Embryonic facial prominence (tissue), 1 donor: Measurements from ENCODE around the gene SLC9A3.

Experiments used
- DNase-seq: peaks from one replicate; pipeline ENCODE4 v3.0.0-alpha.2; 2016; ENCODE audit errors: extremely low spot score

The SLC9A3 gene

DNA sequence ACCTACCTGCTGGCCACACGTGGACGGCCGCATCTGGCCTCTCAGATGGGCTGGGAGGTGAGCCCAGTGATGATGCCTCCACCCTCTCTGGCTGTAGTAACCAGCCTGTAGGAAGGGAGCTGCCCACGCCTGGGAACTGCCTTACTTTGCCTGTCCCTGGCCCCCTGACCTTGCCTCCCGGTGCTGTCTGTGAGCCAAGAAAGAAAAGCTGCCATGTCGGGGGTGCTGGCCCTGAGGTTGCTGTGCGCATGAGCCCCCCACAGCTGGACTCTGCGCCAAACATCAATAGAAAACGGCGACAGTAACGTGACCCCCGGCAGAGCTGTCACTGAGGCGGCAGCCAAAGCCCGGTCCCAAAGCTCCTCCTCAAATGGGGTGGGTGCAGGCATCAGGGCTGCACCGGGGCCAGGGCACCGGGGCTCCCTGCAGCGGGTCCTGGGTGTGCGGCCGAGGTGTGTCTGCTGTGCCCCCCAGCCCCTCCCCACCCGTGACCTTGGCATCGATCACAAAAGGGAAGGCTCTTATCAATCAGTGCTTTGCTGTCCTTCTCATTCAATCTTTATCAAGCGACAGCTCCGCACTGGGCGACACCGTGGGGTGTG, 15.3 kb upstream of the SLC9A3 start:
- DNase-seq, result no peak

DNA sequence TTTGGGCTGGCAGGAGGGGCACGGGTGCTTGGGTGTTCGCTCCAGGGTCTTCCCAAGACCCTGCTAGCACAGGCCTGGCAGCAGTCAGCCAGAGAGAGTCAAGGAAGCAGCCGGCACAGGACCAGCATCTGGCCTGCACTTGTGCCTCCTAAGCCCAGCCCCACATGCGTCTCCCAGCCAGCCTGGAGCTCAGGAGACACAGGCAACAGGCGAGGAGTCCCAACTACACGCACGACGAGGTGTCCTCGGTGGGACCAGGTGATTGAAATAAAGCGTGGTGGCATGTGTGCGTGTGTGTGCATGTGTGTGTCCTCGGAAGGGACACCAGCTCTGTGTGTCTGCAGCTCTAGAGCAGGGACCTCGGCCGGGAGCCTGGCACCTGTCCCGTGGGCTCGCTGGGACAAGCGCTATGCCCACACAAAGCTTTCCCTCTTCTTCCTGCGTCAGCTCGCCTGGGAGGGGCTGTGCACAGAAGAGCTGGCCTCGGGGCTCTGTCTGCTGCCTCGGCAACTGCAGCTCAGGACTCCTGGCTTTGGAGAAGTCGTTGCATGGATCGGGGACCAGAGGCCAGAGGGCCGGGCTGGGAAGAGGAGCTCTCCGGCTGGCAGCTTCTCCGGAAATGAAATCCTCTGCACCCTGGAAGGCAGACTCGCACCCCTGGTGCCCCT, 14.7 kb upstream of the SLC9A3 start:
- DNase-seq, result no peak

DNA sequence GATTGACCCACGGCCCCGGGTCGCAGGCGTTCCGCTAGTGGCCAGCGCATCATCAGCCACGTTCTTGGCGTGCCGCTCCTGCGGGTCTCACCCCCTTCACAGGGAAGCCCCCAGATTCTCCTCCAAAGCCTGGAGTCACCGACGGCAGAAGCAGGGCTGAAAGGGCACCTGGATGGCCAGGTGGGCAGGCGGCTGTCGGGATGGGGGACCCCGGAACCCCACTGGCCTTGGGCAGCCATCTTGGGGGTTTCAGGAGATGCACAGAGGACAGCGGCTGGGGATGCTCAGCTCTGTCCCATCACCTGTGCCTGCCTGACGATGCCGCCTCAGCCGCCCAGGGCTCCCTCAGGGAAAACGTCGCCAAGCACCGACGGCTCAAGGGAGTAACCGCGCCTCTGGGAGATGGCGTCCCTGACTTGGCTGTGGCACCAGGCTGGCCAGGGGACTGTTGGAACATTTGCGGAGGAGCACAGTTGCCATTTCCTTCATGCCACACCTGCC, 14.1 kb upstream of the SLC9A3 start:
- DNase-seq, result no peak

DNA sequence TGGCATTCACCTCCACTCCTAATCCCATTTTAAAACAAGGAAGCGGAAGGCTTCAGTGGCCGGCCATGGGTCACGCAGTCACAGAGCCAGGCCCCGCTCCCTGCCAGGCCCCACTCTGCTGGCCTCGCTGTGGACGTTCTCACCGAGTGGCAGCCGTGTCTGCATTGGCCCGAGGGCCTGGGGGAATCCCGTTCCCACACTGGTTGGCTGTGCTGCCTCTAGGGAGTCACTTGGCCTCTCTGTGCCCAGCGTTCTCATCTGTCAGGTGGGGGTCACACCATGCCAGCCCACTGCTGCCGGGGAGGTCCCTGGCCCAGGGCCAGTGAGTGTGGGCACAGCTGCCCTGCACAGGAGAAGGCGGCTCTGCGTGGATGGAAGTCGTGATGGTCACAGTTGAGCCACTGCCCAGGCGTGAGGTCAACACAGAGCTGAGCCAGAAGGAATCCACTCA, 13.4 kb upstream of the SLC9A3 start:
- no peak for DNase-seq

DNA sequence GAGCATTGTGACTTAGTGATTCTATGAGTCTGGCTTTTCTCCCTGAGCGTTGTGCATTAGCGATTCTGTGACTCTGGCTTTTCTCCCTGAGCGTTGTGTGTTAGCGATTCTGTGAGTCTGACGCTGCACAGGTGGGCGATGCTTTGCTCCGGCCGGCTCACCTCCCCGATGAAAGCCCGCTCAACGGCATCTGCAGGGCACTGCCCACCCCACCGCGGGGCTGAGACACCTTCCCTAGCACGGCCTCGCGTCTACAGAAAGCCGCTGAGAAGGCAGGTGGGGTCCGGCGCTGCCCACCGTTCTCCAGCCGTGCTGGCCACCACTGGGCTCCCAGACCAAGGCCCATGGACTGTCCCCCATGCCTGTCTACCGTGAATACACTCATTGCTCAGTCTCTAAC, 12.8 kb upstream of the SLC9A3 start:
- DNase-seq, result no peak

DNA sequence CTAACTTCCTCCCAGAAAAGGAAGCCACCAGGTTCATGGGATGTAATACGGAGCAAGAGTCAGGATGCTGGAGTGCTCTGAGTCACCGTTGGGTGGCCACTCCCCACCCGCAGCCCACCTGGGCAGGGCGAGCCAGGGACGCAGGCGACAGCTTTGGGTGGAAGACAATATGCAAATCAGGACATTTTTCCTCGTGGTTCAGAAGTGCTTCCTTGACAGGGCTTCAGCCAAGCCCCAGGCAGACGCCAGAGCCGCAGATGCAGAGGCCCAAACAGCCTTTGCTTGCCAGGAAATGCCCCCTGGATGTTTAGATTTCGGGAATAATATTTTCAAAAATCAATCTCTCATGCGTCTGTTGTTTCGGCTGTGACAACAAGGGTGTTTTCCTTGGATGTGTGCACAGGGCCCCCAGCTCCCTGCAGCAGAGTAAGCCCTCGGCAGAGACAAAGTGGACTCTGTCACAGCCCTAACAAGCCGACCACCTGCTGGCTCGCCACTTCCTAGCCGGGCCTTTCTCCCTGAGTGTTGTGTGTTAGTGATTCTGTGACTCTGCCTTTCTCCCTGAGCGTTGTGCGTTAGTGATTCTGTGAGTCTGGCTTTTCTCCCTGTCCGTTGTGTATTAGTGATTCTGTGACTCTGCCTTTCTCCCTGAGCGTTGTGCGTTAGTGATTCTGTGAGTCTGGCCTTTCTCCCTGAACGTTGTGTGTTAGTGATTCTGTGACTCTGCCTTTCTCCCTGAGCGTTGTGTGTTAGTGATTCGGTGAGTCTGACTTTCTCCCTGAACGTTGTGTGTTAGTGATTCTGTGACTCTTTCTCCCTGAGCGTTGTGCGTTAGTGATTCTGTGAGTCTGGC, 11.8 kb upstream of the SLC9A3 start:
- no peak for DNase-seq

DNA sequence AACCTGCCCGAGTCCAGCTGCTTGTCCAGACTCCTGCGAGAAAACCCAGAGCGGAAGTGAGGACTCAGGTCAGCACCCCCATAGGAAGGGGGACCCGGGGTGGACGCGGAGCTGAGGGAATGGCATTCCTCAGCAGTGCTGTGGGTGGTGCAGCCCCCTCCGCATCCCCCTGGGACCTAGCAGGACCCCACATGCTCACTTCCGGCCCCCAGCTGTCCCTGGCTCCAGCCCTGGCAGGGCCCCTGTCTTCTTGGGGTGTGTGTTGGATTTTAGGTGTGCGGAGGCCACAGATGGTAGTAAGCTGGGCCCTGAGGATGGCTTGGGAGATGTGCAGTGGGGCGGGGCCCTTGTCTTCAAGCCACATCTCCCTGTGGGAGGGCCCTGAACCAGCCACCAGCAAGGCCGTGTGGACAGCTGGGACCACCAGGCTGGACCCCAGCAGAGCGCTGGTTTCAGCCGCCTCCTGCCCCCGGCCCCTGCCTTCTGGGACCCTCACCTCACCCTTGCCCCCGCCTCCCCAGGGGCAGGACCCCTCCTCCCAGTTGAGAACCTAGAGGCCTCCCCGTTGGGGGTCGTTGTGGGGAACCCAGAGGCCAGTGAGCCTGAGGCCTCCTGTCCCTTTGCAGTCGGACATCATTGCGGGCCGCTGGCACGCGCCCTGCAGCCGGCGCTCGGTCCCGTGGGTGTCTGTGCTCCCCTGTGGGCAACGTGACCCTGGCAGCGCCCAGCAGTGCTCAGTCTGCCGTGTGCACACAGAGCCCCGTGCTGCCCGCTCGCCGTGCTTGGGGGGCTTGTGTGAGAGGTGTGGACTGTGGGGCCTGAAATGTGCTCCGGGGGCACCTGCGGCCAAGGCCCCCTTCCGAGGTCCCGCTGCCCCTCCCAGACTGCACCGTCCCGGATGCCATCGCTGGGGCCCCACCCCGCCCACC, 10.8 kb upstream of the SLC9A3 start:
- DNase-seq, result no peak

DNA sequence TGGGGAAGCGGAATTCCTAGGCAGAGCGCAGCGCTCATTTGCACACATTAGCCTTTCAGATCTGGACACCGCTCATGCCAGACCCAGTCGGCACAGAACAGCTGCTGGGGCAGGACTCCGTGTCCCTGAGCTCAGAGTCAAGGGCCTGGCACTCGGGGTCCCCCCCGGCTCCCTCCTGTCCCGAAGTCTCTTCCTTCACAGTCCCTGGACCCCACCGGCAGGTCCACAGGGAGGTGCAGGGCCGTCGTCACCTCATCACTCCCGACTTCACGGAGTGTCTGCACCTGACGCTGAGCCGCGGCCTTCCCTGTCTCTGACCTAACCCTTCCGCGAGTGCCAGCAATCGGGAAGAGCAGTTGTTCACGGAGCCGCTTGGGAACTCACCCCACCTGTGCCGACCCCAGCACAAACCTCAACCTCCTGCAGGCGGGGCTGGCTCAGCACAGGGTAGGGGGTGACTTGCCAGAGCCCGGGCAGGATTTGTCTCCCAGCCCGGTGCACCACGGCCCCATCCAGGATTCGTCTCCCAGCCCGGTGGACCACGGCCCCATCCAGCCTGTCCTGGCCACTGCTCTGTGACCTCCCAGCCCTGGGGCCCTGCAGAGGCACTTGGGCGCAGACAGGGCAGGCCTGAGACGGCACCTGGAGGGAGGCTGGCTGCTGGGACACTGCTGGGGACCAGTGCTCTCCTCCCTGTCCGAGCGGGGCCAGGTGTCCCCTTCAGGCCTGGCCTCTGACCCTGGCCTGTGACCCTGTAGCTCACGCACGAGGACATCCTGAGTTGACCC, 9.9 kb upstream of the SLC9A3 start:
- DNase-seq, result no peak

DNA sequence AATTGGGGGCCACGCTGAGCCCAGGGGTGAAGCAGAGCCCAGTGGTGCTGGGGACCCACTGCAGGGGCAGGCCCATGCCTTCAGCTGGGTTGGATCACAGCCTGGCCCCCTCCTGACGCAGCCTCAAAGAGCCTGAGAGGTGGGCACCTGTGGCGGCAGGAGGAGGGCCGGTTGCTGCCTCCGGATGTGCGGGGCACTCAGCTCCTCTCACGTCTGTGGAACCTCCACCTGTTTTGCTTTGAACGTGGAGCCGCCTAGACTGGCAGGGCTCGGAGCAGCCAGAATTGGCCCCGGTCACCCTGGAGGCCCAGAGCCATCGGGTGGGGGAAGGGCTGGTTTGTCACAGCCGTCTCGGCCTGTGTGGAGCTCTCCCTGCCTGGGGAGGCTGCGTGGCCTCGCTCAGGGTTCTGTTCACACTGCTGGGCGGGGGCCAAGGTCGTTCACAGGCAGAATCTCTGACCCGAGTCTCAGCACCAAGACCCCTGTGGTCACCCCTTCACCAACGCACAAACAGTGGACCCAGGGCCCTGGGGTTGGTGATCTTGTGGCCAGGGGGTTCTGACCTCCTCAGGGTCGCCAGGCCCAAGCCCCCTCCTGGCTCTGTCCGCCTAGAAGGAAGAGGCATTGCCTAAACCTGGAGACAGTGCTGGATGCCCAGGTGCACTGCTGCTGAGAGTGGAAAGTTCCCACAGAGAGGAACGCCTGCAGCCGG, 9.2 kb upstream of the SLC9A3 start:
- no peak for DNase-seq

DNA sequence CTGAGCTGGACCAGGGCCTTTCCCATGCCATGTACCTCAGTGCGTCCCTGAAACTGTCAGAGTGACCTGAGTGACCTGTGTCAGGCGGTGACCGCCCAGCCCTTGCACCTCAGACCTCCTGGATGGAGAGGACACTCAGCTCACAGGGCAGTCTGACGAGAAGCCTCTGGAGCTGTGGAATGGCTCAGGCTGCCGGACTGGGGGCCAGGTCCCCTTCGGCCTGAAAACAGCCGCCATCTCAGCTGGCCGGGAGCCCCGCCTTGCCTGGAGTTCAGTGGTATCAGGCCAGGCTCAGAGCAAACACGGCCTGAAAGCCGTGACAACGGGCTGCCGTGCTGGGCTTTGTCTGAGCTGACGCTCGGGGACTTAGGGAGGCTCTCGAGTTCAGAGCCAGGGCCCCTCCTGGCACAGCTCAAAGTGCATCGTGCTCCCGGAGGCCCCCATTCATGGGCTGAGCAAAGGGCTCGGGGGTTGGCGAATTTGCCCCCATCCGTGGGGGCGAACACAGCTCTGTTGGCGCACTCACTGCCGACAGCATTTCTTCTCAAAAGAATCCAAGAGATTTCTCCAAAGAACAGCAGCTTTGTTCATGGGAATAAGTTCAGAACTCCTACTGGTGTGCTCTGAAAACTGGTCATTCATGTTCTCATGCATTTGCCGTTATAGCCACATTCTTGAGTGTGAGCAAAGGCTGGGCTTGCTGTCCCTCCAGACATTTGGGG, 8.4 kb upstream of the SLC9A3 start:
- no peak for DNase-seq

DNA sequence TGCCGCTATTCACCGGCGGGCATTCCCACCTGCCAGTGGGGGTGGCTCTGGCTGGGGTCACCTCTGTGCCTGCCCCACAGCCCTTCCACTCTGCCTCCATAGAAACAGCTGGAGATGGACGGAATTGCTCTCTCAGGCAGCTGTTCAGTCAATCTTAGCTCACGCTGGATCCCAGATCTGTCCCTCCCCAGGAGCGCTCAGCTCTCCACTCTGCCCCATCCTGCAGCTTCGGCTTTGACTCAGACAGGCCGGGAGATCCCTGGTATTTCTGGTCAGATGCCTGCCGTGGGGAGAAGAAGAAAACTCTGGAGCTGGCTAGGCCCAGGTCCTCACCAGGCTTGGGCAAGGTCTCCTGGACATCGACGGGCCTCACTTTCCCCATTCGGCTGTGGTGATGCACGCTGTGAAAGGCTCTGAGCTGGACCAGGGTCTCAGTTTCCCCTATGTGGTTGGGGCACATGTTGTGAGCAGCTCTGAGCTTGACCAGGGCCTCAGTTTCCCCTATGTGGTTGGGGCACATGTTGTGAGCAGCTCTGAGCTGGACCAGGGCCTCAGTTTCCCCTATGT, 7.6 kb upstream of the SLC9A3 start:
- no peak for DNase-seq

DNA sequence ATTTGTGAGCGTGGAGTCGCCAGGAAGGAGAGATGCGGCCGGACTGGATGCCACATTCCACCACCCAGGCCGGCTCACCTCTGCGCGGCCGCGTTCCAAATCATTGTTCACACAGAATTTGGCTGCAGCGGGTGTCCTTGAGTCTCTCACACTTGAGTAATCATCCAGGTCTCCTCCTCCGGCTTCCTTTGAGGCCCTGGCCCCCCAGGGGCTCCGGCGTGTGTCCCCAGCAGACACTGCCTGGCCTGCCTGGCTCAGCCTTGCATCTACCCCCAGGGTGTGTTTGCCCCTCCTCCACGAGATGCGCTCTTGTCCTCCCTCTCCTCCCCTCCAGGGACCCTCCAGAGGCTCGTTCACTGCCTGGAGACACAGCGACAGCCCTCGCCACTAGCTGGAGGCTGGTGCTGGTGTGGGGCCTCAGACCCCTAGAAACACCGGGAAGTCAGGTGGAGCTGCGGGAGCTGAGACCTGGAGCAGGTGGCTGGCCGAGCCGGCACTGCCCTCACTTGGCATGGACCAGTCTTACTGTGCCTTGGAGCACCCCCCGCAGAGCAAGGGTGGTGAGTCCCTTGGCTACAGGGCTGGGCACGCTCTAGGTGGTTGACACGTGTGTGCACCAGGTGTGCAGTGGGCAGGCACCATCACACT, 7.0 kb upstream of the SLC9A3 start:
- no peak for DNase-seq

DNA sequence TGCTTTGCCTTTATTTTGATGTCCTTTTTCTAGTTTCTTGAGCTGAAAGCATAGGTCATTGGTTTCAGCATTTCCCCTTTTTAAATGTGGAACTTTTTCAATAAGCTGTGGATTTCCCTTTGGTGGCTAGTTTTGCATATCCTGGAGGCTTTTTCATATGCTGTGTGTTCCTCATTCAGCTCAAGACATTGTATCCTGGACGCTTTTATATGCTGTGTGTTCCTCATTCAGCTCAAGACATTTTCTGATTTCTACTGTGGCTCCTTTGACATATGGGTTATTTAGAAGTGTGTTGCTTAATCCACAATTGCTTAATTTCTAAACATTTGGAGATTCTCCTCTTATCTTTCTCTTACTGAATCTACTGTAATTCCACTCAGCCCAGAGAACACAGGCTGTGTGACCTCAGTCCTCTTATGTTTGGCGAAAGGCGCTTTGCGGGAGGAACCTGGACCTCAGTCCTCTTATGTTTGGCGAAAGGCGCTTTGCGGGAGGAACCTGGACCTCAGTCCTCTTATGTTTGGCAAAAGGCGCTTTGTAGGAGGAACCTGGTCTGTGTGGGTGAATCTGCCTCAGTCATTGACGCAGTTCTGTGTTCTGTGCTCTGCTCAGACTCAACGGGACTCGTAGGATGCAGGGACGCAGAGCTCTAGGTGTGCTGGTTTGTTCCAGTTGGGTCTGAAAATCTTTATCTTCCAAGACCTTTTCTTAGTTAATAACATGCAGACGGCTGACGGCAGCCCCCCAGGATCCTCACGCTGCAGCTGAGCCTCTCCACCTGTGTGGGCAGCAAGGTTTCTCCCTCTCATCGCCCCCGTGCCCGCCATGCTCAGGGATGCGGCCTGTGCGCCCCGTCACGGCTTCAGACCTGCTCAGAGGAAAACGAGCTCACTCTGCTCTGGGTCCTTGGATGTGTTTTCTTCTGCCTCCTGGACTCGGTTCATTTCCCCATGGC, 6.0 kb upstream of the SLC9A3 start:
- no peak for DNase-seq

DNA sequence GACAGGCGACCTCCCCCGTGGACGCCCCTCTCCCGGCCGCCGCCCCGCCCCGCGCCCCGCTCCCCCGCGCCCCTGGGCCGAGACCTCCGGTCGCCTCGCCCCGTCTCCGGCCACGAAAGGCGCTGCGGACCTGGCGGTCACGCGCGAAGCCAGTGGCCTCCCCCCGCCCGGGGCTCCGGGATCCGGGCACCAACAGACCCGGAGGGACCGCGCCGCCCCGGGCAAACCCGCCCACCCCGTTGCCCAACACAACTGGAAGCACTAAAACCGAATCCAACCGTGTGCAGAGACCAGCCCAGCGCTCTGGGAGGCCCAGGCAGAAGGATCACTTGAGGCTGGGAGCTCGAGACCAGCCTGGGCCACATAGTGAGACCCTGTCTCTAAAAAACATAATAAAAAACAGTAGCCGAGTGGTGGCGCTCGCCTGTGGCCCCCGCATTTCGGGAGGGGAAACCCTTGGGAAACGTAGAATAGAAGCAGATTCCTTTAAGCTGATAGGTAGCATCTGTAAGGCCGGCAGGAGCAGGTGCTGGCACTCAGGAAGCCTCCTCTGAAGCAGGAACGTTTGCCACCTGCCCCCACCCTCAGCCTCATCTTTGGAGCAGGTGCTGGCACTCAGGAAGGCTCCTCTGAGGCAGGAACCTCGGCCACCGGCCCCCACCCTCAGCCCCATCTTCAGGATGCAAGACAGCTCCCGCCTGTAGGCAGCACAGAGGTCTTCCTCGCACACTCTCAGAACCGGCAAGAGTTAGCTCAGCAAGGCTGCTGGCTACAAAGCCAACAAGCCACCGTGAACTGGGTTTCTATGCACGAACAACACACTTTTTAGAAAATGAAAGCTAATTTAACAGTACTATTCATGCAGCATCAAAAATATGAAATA, 4.6 kb upstream of the SLC9A3 start:
- DNase-seq, result no peak

DNA sequence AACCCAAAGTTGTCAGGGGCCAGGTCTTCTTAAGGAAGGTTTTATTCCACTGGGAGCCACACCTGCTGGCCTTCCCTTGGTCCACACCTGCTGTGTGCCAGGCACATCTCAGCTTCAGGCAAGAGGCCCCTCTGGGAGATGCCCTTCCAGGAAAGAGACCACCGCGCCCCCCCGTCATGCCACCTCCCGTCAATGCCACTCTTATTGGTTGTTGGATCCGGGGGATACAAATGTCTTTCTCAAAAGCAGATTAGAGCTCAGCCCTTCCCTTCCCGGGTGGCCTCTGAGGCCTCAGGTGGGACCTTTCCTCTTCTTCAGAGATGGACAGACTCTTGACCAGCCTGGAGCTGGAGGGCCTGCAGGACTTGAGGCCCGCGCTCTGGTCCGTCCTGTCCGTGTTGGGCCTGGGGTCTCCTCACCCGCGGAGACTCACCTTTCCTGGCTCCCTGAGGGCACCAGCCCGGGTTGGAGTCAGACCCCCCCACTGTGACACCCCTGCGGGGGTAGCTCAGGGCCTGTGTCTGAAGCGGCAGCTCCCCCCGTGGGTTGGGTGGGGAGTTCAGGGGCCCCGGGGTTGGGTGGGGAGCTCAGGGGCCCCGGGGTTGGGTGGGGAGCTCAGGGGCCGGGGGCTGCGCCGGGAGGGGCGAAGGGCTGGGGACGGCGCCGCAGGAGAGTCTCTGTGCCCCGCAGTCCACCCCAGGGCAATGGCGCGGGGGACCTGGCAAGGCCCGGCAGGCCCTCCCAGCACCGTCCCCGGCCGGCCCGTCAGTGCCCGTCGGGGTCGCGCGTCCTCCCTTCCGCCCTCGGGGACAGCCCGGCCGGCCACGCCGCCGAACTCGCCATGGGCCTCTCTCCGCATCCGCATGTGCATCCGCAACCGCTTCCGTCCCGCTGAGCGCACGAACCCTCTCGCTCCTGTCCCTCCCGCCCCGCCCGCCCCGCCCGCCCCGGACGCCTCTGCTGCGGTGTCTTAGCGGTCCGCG, 3.7 kb upstream of the SLC9A3 start:
- DNase-seq, result no peak
